ENCODE results near the gene TNFRSF4.

- no peak for TF ChIP-seq CTCF (IDR thresholded peaks at IDR 0.05)
- no peak for TF ChIP-seq POLR2A (IDR thresholded peaks at IDR 0.05)
- no peak for TF ChIP-seq POLR2AphosphoS5 (IDR thresholded peaks at IDR 0.05)
- no peak for TF ChIP-seq EP300 (IDR thresholded peaks at IDR 0.05)
Measured at GRCh38 chr1:1242461-1243265, 28.7 kb upstream of the TNFRSF4 start.

Measured in upper lobe of left lung (tissue), 4 donors.